ENCODE measurements around the gene ANKEF1. TPM values are rescaled to one million over a fixed set of nuclear protein-coding genes. Genes with fewer than 3 reads are reported as not detected.

ANKEF1 gene
- total and polyA plus RNA-seq, 4 donors, result 2.0 to 8.4 (median 5.6) TPM

DNA sequence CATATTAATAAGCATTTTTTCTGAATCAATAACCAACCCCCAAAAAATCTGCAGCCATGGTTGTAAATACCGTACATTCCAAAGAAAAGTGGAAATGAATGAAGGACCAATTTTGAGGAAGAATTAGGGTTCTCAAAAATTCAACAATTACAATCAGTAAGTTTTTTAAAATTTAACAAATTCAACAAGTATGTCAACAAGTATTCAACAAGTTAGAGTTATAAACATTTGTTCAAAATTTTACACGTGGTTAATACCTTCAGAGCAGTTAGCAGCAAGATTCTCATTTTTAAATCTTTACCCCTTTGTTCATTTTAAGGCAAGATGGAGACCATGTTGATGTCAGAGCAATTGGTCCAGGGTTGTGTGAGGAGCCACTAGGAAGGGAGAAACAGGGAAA lies 27.6 kb upstream of the ANKEF1 start:
- ATAC-seq (ENCODE audit: insufficient read depth, low FRiP score) (no peak), DNase-seq (no peak)
- H3K9me3 ChIP-seq (ENCODE audit: control insufficient read depth in 4 of 4, insufficient read depth in 3 of 4, low read length in 3 of 4), result no peaks in the 10 kb centered on the region
- TF ChIP-seq CTCF (IDR thresholded peaks at IDR 0.05; ENCODE audit: control extremely low read depth, extremely low read depth), result no peak
- H3K36me3 ChIP-seq (ENCODE audit: control insufficient read depth in 4 of 4, insufficient read depth in 4 of 4, low read length in 4 of 4), result no peaks in the 10 kb centered on the region
- 34 to 68% methylated on average over 2 of the region's 2 CpGs for WGBS, 2 donors
- no peak overlapping the region for H3K9ac ChIP-seq (ENCODE audit: insufficient read depth in 1 of 2, low read length in 2 of 2)
- no peaks in the 10 kb centered on the region for H3K27me3 ChIP-seq (ENCODE audit: control insufficient read depth in 3 of 3, insufficient read depth in 3 of 3, low read length in 2 of 3)
- peaks cover 0 to 4% (median 0%) of the 10 kb centered on the region in 5 donors for H3K4me1 ChIP-seq (ENCODE audit: control insufficient read depth in 5 of 5, insufficient read depth in 5 of 5, low read length in 5 of 5)
- no peak overlapping the region for H3K27ac ChIP-seq (ENCODE audit: low read depth in 1 of 2, low read length in 1 of 2)
- H3K4me3 ChIP-seq, result no peak overlapping the region

DNA sequence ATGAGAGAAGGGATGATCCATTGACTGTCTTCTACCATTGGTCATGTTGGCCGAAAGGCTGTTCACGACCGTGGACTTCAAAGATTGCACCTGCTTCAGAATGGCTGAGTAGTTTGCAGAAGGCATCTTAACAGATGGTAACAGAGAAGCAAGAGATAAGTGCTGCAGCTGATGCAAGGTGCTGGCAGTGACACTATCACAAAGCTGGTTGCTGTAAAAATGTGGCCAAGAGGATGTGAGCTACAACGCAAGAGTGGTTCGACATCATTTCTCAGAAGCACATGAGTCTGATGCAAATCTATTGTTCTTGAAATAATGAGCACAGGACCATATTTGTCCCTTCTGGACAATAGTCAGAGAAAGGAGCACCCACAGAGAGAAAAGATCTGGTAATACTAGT lies 27.0 kb upstream of the ANKEF1 start:
- no peaks in the 10 kb centered on the region for H3K9me3 ChIP-seq (ENCODE audit: control insufficient read depth in 4 of 4, insufficient read depth in 3 of 4, low read length in 3 of 4)
- WGBS, 2 donors, result 87 to 94% methylated on average over 5 of the region's 5 CpGs
- peaks cover 0 to 4% (median 0%) of the 10 kb centered on the region in 5 donors for H3K4me1 ChIP-seq (ENCODE audit: control insufficient read depth in 5 of 5, insufficient read depth in 5 of 5, low read length in 5 of 5)
- no peak for DNase-seq
- no peak overlapping the region for H3K9ac ChIP-seq (ENCODE audit: insufficient read depth in 1 of 2, low read length in 2 of 2)
- H3K27me3 ChIP-seq (ENCODE audit: control insufficient read depth in 3 of 3, insufficient read depth in 3 of 3, low read length in 2 of 3), result no peaks in the 10 kb centered on the region
- no peak overlapping the region for H3K4me3 ChIP-seq
- H3K27ac ChIP-seq (ENCODE audit: low read depth in 1 of 2, low read length in 1 of 2), result no peak overlapping the region
- TF ChIP-seq CTCF (IDR thresholded peaks at IDR 0.05; ENCODE audit: control extremely low read depth, extremely low read depth), result no peak
- no peak for ATAC-seq (ENCODE audit: insufficient read depth, low FRiP score)
- H3K36me3 ChIP-seq (ENCODE audit: control insufficient read depth in 4 of 4, insufficient read depth in 4 of 4, low read length in 4 of 4), result no peaks in the 10 kb centered on the region

DNA sequence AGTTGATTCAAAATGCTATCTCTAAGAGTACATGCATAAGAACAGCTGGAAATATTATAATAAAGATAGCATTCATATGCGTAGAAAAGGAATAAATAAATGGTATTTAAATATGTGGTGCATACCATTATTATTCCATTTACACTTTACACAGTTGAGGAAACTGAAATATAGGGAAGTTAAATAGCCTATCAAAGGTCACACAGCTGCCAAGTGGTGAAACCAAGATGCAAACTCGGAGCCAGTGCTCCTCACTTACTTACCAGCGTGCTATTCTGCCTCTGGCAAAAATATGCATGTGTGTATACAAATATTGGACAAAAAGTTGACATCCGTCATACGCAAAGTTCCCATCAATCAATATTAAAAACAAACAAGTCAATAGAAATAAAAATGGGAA lies 22.3 kb upstream of the ANKEF1 start:
- Histone ChIP-seq H3K9me3 (ENCODE audit: control insufficient read depth in 4 of 4, insufficient read depth in 3 of 4, low read length in 3 of 4) (no peaks in the 10 kb centered on the region), H3K4me3 (no peak overlapping the region), H3K4me1 (ENCODE audit: control insufficient read depth in 5 of 5, insufficient read depth in 5 of 5, low read length in 5 of 5) (no peaks in the 10 kb centered on the region), H3K9ac (ENCODE audit: insufficient read depth in 1 of 2, low read length in 2 of 2) (no peak overlapping the region), H3K27ac (ENCODE audit: low read depth in 1 of 2, low read length in 1 of 2) (no peak overlapping the region), H3K27me3 (ENCODE audit: control insufficient read depth in 3 of 3, insufficient read depth in 3 of 3, low read length in 2 of 3) (no peaks in the 10 kb centered on the region), H3K36me3 (ENCODE audit: control insufficient read depth in 4 of 4, insufficient read depth in 4 of 4, low read length in 4 of 4) (no peaks in the 10 kb centered on the region)
- 58 to 69% methylated on average over 5 of the region's 5 CpGs for WGBS, 2 donors
- ATAC-seq (ENCODE audit: insufficient read depth, low FRiP score), result no peak
- no peak for DNase-seq
- TF ChIP-seq CTCF (IDR thresholded peaks at IDR 0.05; ENCODE audit: control extremely low read depth, extremely low read depth), result no peak

DNA sequence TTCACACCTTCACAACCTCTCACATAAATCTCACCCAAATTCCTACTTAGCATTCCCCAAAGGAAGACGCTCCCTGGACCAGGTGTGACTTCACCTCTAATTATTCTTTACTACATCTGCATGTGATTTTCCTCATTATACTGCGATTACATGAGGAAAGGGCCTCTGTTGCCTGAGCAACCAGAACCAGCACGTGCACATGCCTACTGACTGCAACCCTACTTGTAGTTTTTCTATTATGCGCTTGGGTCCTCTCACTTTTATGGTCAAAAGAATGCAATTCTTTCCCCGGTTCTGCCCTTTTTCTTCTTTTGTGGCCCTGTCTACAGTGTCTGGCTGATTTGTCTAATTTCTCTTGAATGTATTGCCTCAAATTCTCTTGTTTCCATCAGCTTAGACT lies 20.4 kb upstream of the ANKEF1 start:
- Histone ChIP-seq H3K4me3 (no peak overlapping the region), H3K27ac (ENCODE audit: low read depth in 1 of 2, low read length in 1 of 2) (no peak overlapping the region), H3K9me3 (ENCODE audit: control insufficient read depth in 4 of 4, insufficient read depth in 3 of 4, low read length in 3 of 4) (no peaks in the 10 kb centered on the region), H3K27me3 (ENCODE audit: control insufficient read depth in 3 of 3, insufficient read depth in 3 of 3, low read length in 2 of 3) (no peaks in the 10 kb centered on the region), H3K4me1 (ENCODE audit: control insufficient read depth in 5 of 5, insufficient read depth in 5 of 5, low read length in 5 of 5) (no peaks in the 10 kb centered on the region), H3K9ac (ENCODE audit: insufficient read depth in 1 of 2, low read length in 2 of 2) (no peak overlapping the region), H3K36me3 (ENCODE audit: control insufficient read depth in 4 of 4, insufficient read depth in 4 of 4, low read length in 4 of 4) (no peaks in the 10 kb centered on the region)
- TF ChIP-seq CTCF (IDR thresholded peaks at IDR 0.05; ENCODE audit: control extremely low read depth, extremely low read depth), result no peak
- WGBS, 2 donors, result 80 to 95% methylated on average over 5 of the region's 5 CpGs
- no peak for DNase-seq
- ATAC-seq (ENCODE audit: insufficient read depth, low FRiP score), result no peak
